PC-9 (cell line): ENCODE results near the gene TSPAN18. TPM values are rescaled to one million over a fixed set of nuclear protein-coding genes. Genes with fewer than 3 reads are reported as not detected.
"Not testable (repeated sequence)": the region's sequence is repeated elsewhere in the genome, so short reads cannot be mapped to it uniquely, and the experiment has no call there.

Experiments used
- BruUV-seq: library from RNA; stranded (reverse); fragments of 400-500 nt; replicated peaks from 2 replicates; lab custom pipeline; 2021; lab: Mats Ljungman, UMichigan
- CTCF ChIA-PET: fragments of 300-600 bp; sonication (Branson Sonifier 250); formaldehyde crosslinking; loops from one replicate; lab custom pipeline; 2022; ENCODE audit warnings: antibody characterized with exemption; lab: Charles Lee
- POLR2A ChIA-PET: fragments of 300-600 bp; sonication (Branson Sonifier 250); formaldehyde crosslinking; loops from one replicate; lab custom pipeline; 2022; ENCODE audit warnings: antibody characterized with exemption; ENCODE audit not compliant: unreplicated experiment; lab: Charles Lee
- DNase-seq, 2 experiments: peaks; one replicate each; pipeline versions ENCODE4 v3.0.0 to v3.0.0-alpha.2; 2015 to 2022; ENCODE audit warnings: mixed read lengths in 1 of 2
- H2AFZ ChIP-seq: fragments of 200-600 bp; sonication (generic); 2 replicates; pipeline ENCODE4 v1.8.1; 2017; ENCODE audit warnings: antibody characterized with exemption
- H3F3A ChIP-seq: fragments of 200-600 bp; sonication (generic); 2 replicates; pipeline ENCODE4 v1.8.1; 2017; ENCODE audit warnings: antibody characterized with exemption, mild to moderate bottlenecking, low read depth; ENCODE audit not compliant: insufficient read depth
- H3K27ac ChIP-seq: fragments of 200-600 bp; sonication (generic); 2 replicates; pipeline ENCODE4 v1.6.1; 2016; ENCODE audit warnings: mixed run types
- H3K27me3 ChIP-seq: fragments of 200-600 bp; sonication (generic); 2 replicates; pipeline ENCODE4 v1.6.1; 2016; ENCODE audit warnings: low read depth, mixed run types; ENCODE audit not compliant: insufficient read depth
- H3K36me3 ChIP-seq: fragments of 200-600 bp; sonication (generic); 2 replicates; pipeline ENCODE4 v1.6.1; 2016; ENCODE audit warnings: low read depth, mixed run types
- H3K4me1 ChIP-seq: fragments of 200-600 bp; sonication (generic); replicated peaks from 2 replicates; pipeline ENCODE4 v1.6.1; 2016; ENCODE audit warnings: mixed run types; ENCODE audit not compliant: insufficient read depth
- H3K4me2 ChIP-seq: fragments of 200-600 bp; sonication (generic); 2 replicates; pipeline ENCODE4 v1.6.1; 2017; ENCODE audit warnings: mixed run types
- H3K4me3 ChIP-seq: fragments of 200-600 bp; sonication (generic); 2 replicates; pipeline ENCODE4 v1.6.1; 2016; ENCODE audit warnings: mixed run types
- H3K79me2 ChIP-seq: fragments of 200-600 bp; sonication (generic); 2 replicates; pipeline ENCODE4 v1.6.1; 2017; ENCODE audit warnings: low read depth, mixed run types
- H3K9me2 ChIP-seq: fragments of 200-600 bp; sonication (generic); 2 replicates; pipeline ENCODE4 v1.8.1; 2017; ENCODE audit warnings: mild to moderate bottlenecking; ENCODE audit not compliant: insufficient read depth
- H3K9me3 ChIP-seq: fragments of 200-600 bp; sonication (generic); 2 replicates; pipeline ENCODE4 v1.8.1; 2016; ENCODE audit warnings: low read depth; ENCODE audit not compliant: insufficient read depth
- H4K20me1 ChIP-seq: fragments of 200-600 bp; sonication (generic); 2 replicates; pipeline ENCODE4 v1.8.1; 2017; ENCODE audit not compliant: insufficient read depth
- EZH2 ChIP-seq: fragments of 200-600 bp; sonication (generic); IDR thresholded peaks from 2 replicates; pipeline ENCODE4 v1.8.0; 2017; ENCODE audit warnings: antibody characterized with exemption, low read depth
- intact Hi-C: fragments of 100-400 bp; cut with micrococcal nuclease; formaldehyde crosslinking; loops from one replicate; pipeline ENCODE4 v1.10.0; 2022; ENCODE audit not compliant: unreplicated experiment
- total RNA-seq: library from RNA; stranded (reverse); gene quantifications from 2 replicates; pipeline ENCODE4 v1.2.3, GENCODE V29; 2021
- TF ChIP-seq, protein P1 (sequence below): fragments of 200-600 bp; sonication (generic); conservative IDR thresholded peaks from 2 replicates; pipeline ENCODE4 v1.6.1; 2017; ENCODE audit warnings: mixed run types, antibody characterized with exemption, mild to moderate bottlenecking, moderate library complexity

Gene TSPAN18
- total RNA-seq, 1 experiment from 2014 or later: not detected

GRCh38 chr11:44870615-44871176, 143.9 kb downstream of the TSPAN18 start:
- H3K36me3 ChIP-seq: no peaks in the 10 kb centered on the region
- H2AFZ ChIP-seq: no peak overlapping the region
- no peaks in the 10 kb centered on the region for H3K4me1 ChIP-seq
- no peak overlapping the region for H3K27ac ChIP-seq
- H3K79me2 ChIP-seq: no peaks in the 10 kb centered on the region
- POLR2A ChIA-PET: no interaction called here
- no peaks in the 10 kb centered on the region for H3F3A ChIP-seq
- H3K4me2 ChIP-seq: no peak overlapping the region
- TF ChIP-seq, protein P1, sequence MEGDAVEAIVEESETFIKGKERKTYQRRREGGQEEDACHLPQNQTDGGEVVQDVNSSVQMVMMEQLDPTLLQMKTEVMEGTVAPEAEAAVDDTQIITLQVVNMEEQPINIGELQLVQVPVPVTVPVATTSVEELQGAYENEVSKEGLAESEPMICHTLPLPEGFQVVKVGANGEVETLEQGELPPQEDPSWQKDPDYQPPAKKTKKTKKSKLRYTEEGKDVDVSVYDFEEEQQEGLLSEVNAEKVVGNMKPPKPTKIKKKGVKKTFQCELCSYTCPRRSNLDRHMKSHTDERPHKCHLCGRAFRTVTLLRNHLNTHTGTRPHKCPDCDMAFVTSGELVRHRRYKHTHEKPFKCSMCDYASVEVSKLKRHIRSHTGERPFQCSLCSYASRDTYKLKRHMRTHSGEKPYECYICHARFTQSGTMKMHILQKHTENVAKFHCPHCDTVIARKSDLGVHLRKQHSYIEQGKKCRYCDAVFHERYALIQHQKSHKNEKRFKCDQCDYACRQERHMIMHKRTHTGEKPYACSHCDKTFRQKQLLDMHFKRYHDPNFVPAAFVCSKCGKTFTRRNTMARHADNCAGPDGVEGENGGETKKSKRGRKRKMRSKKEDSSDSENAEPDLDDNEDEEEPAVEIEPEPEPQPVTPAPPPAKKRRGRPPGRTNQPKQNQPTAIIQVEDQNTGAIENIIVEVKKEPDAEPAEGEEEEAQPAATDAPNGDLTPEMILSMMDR: no peak
- no peak for TF ChIP-seq EZH2
- no peak for DNase-seq
- H3K27me3 ChIP-seq: peaks cover 26% of the 10 kb centered on the region
- no peaks in the 10 kb centered on the region for H4K20me1 ChIP-seq
- BruUV-seq: no TSS peak
- intact Hi-C loops: no loop called here
- H3K9me3 ChIP-seq: no peaks in the 10 kb centered on the region
- H3K9me2 ChIP-seq: no peaks in the 10 kb centered on the region
- H3K4me3 ChIP-seq: no peak overlapping the region
- CTCF ChIA-PET: no interaction called here

DNA sequence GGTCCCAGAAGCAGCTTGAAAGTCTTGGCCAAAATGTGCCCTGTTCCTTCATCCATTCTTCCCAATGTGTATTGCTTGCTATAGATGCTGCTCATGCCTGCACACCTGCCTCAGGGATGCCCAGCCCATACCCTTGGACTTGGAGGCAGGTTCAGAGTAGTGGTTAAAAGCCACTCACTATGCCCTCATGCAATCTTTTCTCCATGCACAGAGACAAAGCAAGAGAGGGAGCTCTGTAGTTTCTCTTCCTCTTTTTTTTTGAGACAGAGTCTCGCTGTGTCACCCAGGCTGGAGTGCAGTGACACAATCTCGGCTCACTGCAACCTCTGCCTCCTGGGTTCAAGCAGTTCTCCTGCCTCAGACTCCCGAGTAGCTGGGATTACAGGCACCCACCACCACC, 144.9 kb downstream of the TSPAN18 start:
- H3K79me2 ChIP-seq, H3K4me2 ChIP-seq, H3K36me3 ChIP-seq, BruUV-seq, H3K9me3 ChIP-seq, H4K20me1 ChIP-seq, H3K27ac ChIP-seq, intact Hi-C loops, H3K4me1 ChIP-seq, H2AFZ ChIP-seq, H3K4me3 ChIP-seq, H3F3A ChIP-seq, DNase-seq, H3K9me2 ChIP-seq, POLR2A ChIA-PET: not testable (repeated sequence)
- CTCF ChIA-PET: interaction anchor here (0.6 kb wide), 1 partner anchor 390 kb away, joined by 5 read pairs; no protein-coding TSS in a partner anchor
- peaks cover 36% of the 10 kb centered on the region for H3K27me3 ChIP-seq

GRCh38 chr11:44872556-44872955, 145.8 kb downstream of the TSPAN18 start:
- ChIA-PET POLR2A (no interaction called here), CTCF (no interaction called here)
- Histone ChIP-seq H3K9me3 (no peaks in the 10 kb centered on the region), H2AFZ (no peak overlapping the region), H3K4me1 (no peaks in the 10 kb centered on the region), H3K4me3 (no peak overlapping the region), H3K27me3 (peaks cover 45% of the 10 kb centered on the region), H4K20me1 (no peaks in the 10 kb centered on the region), H3K9me2 (no peaks in the 10 kb centered on the region), H3K36me3 (no peaks in the 10 kb centered on the region), H3K79me2 (no peaks in the 10 kb centered on the region), H3K27ac (no peak overlapping the region), H3F3A (no peaks in the 10 kb centered on the region), H3K4me2 (no peak overlapping the region)
- TF ChIP-seq, protein P1: no peak
- no peak for TF ChIP-seq EZH2
- no TSS peak for BruUV-seq
- no peak for DNase-seq
- intact Hi-C loops: no loop called here

- no peak overlapping the region for H3K27ac ChIP-seq
- no peaks in the 10 kb centered on the region for H3K36me3 ChIP-seq
- peaks cover 47% of the 10 kb centered on the region for H3K27me3 ChIP-seq
- no peaks in the 10 kb centered on the region for H3K79me2 ChIP-seq
- H2AFZ ChIP-seq: no peak overlapping the region
- no peaks in the 10 kb centered on the region for H3K9me3 ChIP-seq
- no peak for DNase-seq
- H3K4me3 ChIP-seq: no peak overlapping the region
- no peak overlapping the region for H3K4me2 ChIP-seq
- intact Hi-C loops: no loop called here
- H3K9me2 ChIP-seq: no peaks in the 10 kb centered on the region
- H3F3A ChIP-seq: no peaks in the 10 kb centered on the region
- TF ChIP-seq EZH2: no peak
- TF ChIP-seq, protein P1: no peak
- H3K4me1 ChIP-seq: no peaks in the 10 kb centered on the region
- ChIA-PET POLR2A (no interaction called here), CTCF (interaction anchor here (0.6 to 0.7 kb wide), 3 partner anchors 21 to 320 kb away, joined by 3 to 10 read pairs (median 3); no protein-coding TSS in a partner anchor)
- BruUV-seq: no TSS peak
- H4K20me1 ChIP-seq: no peaks in the 10 kb centered on the region
Observed at GRCh38 chr11:44873537-44873936, 146.8 kb downstream of the TSPAN18 start.
